Measurements from ENCODE around the gene D2HGDH. TPM values are rescaled to one million over a fixed set of nuclear protein-coding genes. Genes with fewer than 3 reads are reported as not detected.

D2HGDH gene
- total RNA-seq, 1 experiment from 2014 or later = 5.6 TPM

Other genes with a start within 250 kb of the D2HGDH start
- gene STK25, start 226.0 kb upstream of the D2HGDH start, total RNA-seq (2014; rRNA removed; shearing (Covaris generic)) = 158 and 188 TPM in 2 replicates
- 13.1 and 13.2 TPM in 2 replicates for gene BOK, start 175.9 kb upstream of the D2HGDH start, total RNA-seq (2014; rRNA removed; shearing (Covaris generic))
- gene THAP4, start 97.5 kb upstream of the D2HGDH start, total RNA-seq (2014; rRNA removed; shearing (Covaris generic)) = 33.0 and 33.5 TPM in 2 replicates
- gene ATG4B, start 96.9 kb upstream of the D2HGDH start, total RNA-seq (2014; rRNA removed; shearing (Covaris generic)) = 66.2 and 79.8 TPM in 2 replicates
- gene DTYMK, start 47.8 kb upstream of the D2HGDH start, total RNA-seq (2014; rRNA removed; shearing (Covaris generic)) = 155 and 173 TPM in 2 replicates
- 10.7 and 24.9 TPM in 2 replicates for gene ING5, start 32.6 kb upstream of the D2HGDH start, total RNA-seq (2014; rRNA removed; shearing (Covaris generic))
- not detected in 2 replicates for gene GAL3ST2, start 42.2 kb downstream of the D2HGDH start, total RNA-seq (2014; rRNA removed; shearing (Covaris generic))
- not detected in 2 replicates for gene NEU4, start 74.6 kb downstream of the D2HGDH start, total RNA-seq (2014; rRNA removed; shearing (Covaris generic))
- not detected in 2 replicates for gene PDCD1, start 124.3 kb downstream of the D2HGDH start, total RNA-seq (2014; rRNA removed; shearing (Covaris generic))
- not detected in 2 replicates for gene RTP5, start 135.1 kb downstream of the D2HGDH start, total RNA-seq (2014; rRNA removed; shearing (Covaris generic))

Measured in RPMI7951 (cell line).